GM12864 (cell line): ENCODE data around the gene MACROD2.

Source experiments
- DNase-seq: peaks from one replicate; pipeline ENCODE4 v3.0.0-alpha.2; 2011; ENCODE audit warnings: low read depth
- H3K4me3 ChIP-seq: 2 replicates; pipeline ENCODE4 v1.5.1; 2011; ENCODE audit warnings: mild to moderate bottlenecking, low read depth, low read length, control low read depth
- CTCF ChIP-seq: IDR thresholded peaks from 2 replicates; pipeline ENCODE4 v1.5.1; 2011; ENCODE audit warnings: low read depth, mild to moderate bottlenecking, moderate library complexity, low read length, control low read depth, inconsistent platforms; ENCODE audit errors: missing control alignments

MACROD2 gene

GRCh38 chr20:16001286-16001685 is 2006.0 kb downstream of the MACROD2 start:
- no peak for TF ChIP-seq CTCF
- DNase-seq: no peak
- H3K4me3 ChIP-seq: no peak overlapping the region

- no peak for TF ChIP-seq CTCF
- no peak overlapping the region for H3K4me3 ChIP-seq
- no peak for DNase-seq
These were observed 2008.0 kb downstream of the MACROD2 start for GRCh38 chr20:16003310-16003709.

- no peak overlapping the region for H3K4me3 ChIP-seq
- TF ChIP-seq CTCF: no peak
- DNase-seq: no peak
These were observed 2009.0 kb downstream of the MACROD2 start for GRCh38 chr20:16004108-16004854.

GRCh38 chr20:16005021-16005914 is 2010.0 kb downstream of the MACROD2 start:
- H3K4me3 ChIP-seq: no peak overlapping the region
- no peak for TF ChIP-seq CTCF
- no peak for DNase-seq

GRCh38 chr20:16005915-16006493 is 2010.7 kb downstream of the MACROD2 start:
- no peak for TF ChIP-seq CTCF
- no peak overlapping the region for H3K4me3 ChIP-seq
- no peak for DNase-seq

GRCh38 chr20:16007164-16007563 is 2011.8 kb downstream of the MACROD2 start:
- no peak for TF ChIP-seq CTCF
- DNase-seq: peak; percentile 66
- no peak overlapping the region for H3K4me3 ChIP-seq
